Kidney (tissue), 14 donors: ENCODE results near the gene GOLGA8S. TPM values are rescaled to one million over a fixed set of nuclear protein-coding genes. Genes with fewer than 3 reads are reported as not detected.
"Not testable (repeated sequence)": the region's sequence is repeated elsewhere in the genome, so short reads cannot be mapped to it uniquely, and the experiment has no call there.

Experiments used
- DNase-seq, 5 donors: peaks; one replicate each; pipeline ENCODE4 v3.0.0-alpha.2; 2013 to 2020
- FAIRE-seq: peaks from 2 replicates; lab custom pipeline; 2012; peaks lifted over from hg19 to GRCh38; lab: Jason Lieb, UNC
- H3K27ac ChIP-seq, 2 donors: one replicate each; pipeline ENCODE4 v1.7.0; 2013; ENCODE audit warnings: low read depth in 2 of 2, low read length in 2 of 2, inconsistent platforms in 1 of 2
- H3K27me3 ChIP-seq: one replicate; pipeline ENCODE4 v1.7.1; 2013; ENCODE audit warnings: low read length, inconsistent platforms; ENCODE audit not compliant: control insufficient read depth, insufficient read depth
- H3K36me3 ChIP-seq, 3 donors: one replicate each; pipeline versions ENCODE4 v1.7.0 to v1.7.1; 2013; ENCODE audit warnings: low read length in 3 of 3, control low read depth in 1 of 3, inconsistent platforms in 1 of 3; ENCODE audit not compliant: insufficient read depth in 3 of 3, control insufficient read depth in 2 of 3
- H3K4me1 ChIP-seq, 3 donors: one replicate each; pipeline versions ENCODE4 v1.7.0 to v1.7.1; 2013; ENCODE audit warnings: low read length in 3 of 3, inconsistent platforms in 1 of 3, low read depth in 1 of 3; ENCODE audit not compliant: control insufficient read depth in 2 of 3, insufficient read depth in 2 of 3
- H3K4me3 ChIP-seq, 3 donors: one replicate each; pipeline versions ENCODE4 v1.7.0 to v1.8.1; 2013; ENCODE audit warnings: low read length in 3 of 3, control low read depth in 1 of 3, inconsistent platforms in 1 of 3
- H3K9ac ChIP-seq, 3 donors: one replicate each; pipeline versions ENCODE4 v1.7.0 to v1.7.1; 2013; ENCODE audit warnings: low read length in 3 of 3, control low read depth in 1 of 3, inconsistent platforms in 1 of 3
- H3K9me3 ChIP-seq, 3 donors: one replicate each; pipeline versions ENCODE4 v1.7.0 to v1.7.1; 2013; ENCODE audit warnings: low read length in 3 of 3, control low read depth in 1 of 3, inconsistent platforms in 1 of 3; ENCODE audit not compliant: control insufficient read depth in 2 of 3, insufficient read depth in 1 of 3
- CTCF ChIP-seq: IDR thresholded peaks from 3 replicates; pipeline ENCODE4 v1.5.1; 2012; ENCODE audit warnings: mild to moderate bottlenecking, moderate library complexity, borderline replicate concordance; ENCODE audit not compliant: insufficient read depth; ENCODE audit errors: extremely low read depth
- intact Hi-C: fragments of 100-400 bp; cut with DNase I; formaldehyde crosslinking; loops from one replicate; pipeline ENCODE4 v1.11.1; 2022
- polyA plus RNA-seq: library from polyadenylated mRNA; stranded (reverse); fragments of 350-450 nt; fragmentation: Illumina TruSeq; extraction: RNeasy Lipid Tissue Mini Kit (QIAGEN cat#74804); gene quantifications from one replicate; pipeline ENCODE4 v1.2.3, GENCODE V29; 2014; ENCODE audit warnings: low read depth, low replicate concordance; ENCODE audit not compliant: insufficient read depth
- total RNA-seq: library from RNA; stranded (reverse); fragmentation: NEBNext Ultra II Directional; extraction: Animal tissue kit (Norgen Biotek cat#: 25700); gene quantifications from one replicate; pipeline ENCODE4 v1.2.1, GENCODE V29; 2021
- donor health status: control.
- donor health status: control.
- donor health status: control.
- donor health status: control.
- donor health status: control.
- donor health status: DM: yes; HTN: yes; CAD: no.
- donor health status: Normal renal cell carcinoma (clear cell type).

Gene GOLGA8S
- total and polyA plus RNA-seq, 2 donors from 2014 or later, result 0.13 to 0.60 TPM

GRCh38 chr15:23397779-23398178, 43.2 kb downstream of the GOLGA8S start:
- FAIRE-seq (no peak), DNase-seq (no peak)
- H3K9ac ChIP-seq, result no peak overlapping the region
- intact Hi-C loops, result no loop called here
- no peaks in the 10 kb centered on the region for H3K4me1 ChIP-seq
- H3K27ac ChIP-seq, result no peak overlapping the region
- H3K4me3 ChIP-seq, result no peak overlapping the region
- no peaks in the 10 kb centered on the region for H3K36me3 ChIP-seq
- H3K27me3 ChIP-seq, result no peaks in the 10 kb centered on the region
- no peaks in the 10 kb centered on the region for H3K9me3 ChIP-seq
- TF ChIP-seq CTCF, result no peak

GRCh38 chr15:23398357-23398756, 43.8 kb downstream of the GOLGA8S start:
- FAIRE-seq, H3K9ac ChIP-seq, H3K27ac ChIP-seq, H3K9me3 ChIP-seq, H3K36me3 ChIP-seq, intact Hi-C loops, H3K4me1 ChIP-seq, H3K4me3 ChIP-seq, H3K27me3 ChIP-seq, DNase-seq: not testable (repeated sequence)

- H3K9ac ChIP-seq, FAIRE-seq, H3K27ac ChIP-seq, DNase-seq, H3K4me3 ChIP-seq, H3K36me3 ChIP-seq, H3K4me1 ChIP-seq, H3K9me3 ChIP-seq, H3K27me3 ChIP-seq, intact Hi-C loops: not testable (repeated sequence)
Observed at GRCh38 chr15:23399207-23399606, 44.7 kb downstream of the GOLGA8S start.

GRCh38 chr15:23401627-23402026, 47.1 kb downstream of the GOLGA8S start:
- no peak overlapping the region for H3K27ac ChIP-seq
- intact Hi-C loops, result no loop called here
- DNase-seq (peak in 2 of 5 donors; percentile 5 to 72), FAIRE-seq (no peak)
- no peaks in the 10 kb centered on the region for H3K9me3 ChIP-seq
- no peak for TF ChIP-seq CTCF
- no peaks in the 10 kb centered on the region for H3K27me3 ChIP-seq
- H3K4me1 ChIP-seq, result no peaks in the 10 kb centered on the region
- no peak overlapping the region for H3K4me3 ChIP-seq
- H3K36me3 ChIP-seq, result no peaks in the 10 kb centered on the region
- no peak overlapping the region for H3K9ac ChIP-seq

GRCh38 chr15:23402140-23402539, 47.6 kb downstream of the GOLGA8S start:
- no peaks in the 10 kb centered on the region for H3K9me3 ChIP-seq
- H3K9ac ChIP-seq, result no peak overlapping the region

More at GRCh38 chr15:23402140-23402539, 47.6 kb downstream of the GOLGA8S start:
- no peak for TF ChIP-seq CTCF
- no peaks in the 10 kb centered on the region for H3K36me3 ChIP-seq
- intact Hi-C loops, result no loop called here
- no peak overlapping the region for H3K4me3 ChIP-seq
- H3K27me3 ChIP-seq, result no peaks in the 10 kb centered on the region
- H3K27ac ChIP-seq, result no peak overlapping the region
- no peaks in the 10 kb centered on the region for H3K4me1 ChIP-seq
- DNase-seq (no peak), FAIRE-seq (no peak)
